HepG2 (cell line): ENCODE data around the gene KDM5B. TPM values are rescaled to one million over a fixed set of nuclear protein-coding genes. Genes with fewer than 3 reads are reported as not detected.

Experiments used
- ARNT2 ChIP-seq: sonication (generic); formaldehyde crosslinking; IDR thresholded peaks from 2 replicates; pipeline ENCODE4 v1.8.0; 2022; ENCODE audit warnings: mild to moderate bottlenecking, low read depth, missing genetic modification reagents, moderate library complexity
- ASH2L ChIP-seq: fragments of 300-600, 200-600 bp; sonication (generic); IDR thresholded peaks from 2 replicates; pipeline ENCODE4 v1.7.0; 2017; ENCODE audit warnings: low read depth, mild to moderate bottlenecking, moderate library complexity, mixed read lengths, low read length; ENCODE audit not compliant: insufficient read length
- CTCF ChIP-seq: sonication (generic); formaldehyde crosslinking; IDR thresholded peaks from 2 replicates; pipeline ENCODE4 v1.5.0; 2020; ENCODE audit warnings: mild to moderate bottlenecking, missing genetic modification reagents, moderate library complexity
- DNMT1 ChIP-seq: sonication (generic); formaldehyde crosslinking; IDR thresholded peaks from 2 replicates; pipeline ENCODE4 v1.5.1; 2020; ENCODE audit warnings: mild to moderate bottlenecking, missing genetic modification reagents
- DPF2 ChIP-seq: sonication (generic); formaldehyde crosslinking; IDR thresholded peaks from 2 replicates; pipeline ENCODE4 v1.4.0; 2020; ENCODE audit warnings: mild to moderate bottlenecking, low read depth, missing genetic modification reagents, borderline replicate concordance
- ESRRA ChIP-seq: sonication (generic); formaldehyde crosslinking; IDR thresholded peaks from 2 replicates; pipeline ENCODE4 v1.5.1; 2020; ENCODE audit warnings: mild to moderate bottlenecking, low read depth, missing genetic modification reagents
- FOXO1 ChIP-seq: sonication (generic); formaldehyde crosslinking; IDR thresholded peaks from 2 replicates; pipeline ENCODE4 v1.4.0; 2020; ENCODE audit warnings: missing genetic modification reagents
- HMGXB3 ChIP-seq: sonication (generic); formaldehyde crosslinking; IDR thresholded peaks from 2 replicates; pipeline ENCODE4 v1.4.0; 2020; ENCODE audit warnings: missing genetic modification reagents, borderline replicate concordance
- HNRNPK ChIP-seq: fragments of 200-400 bp; formaldehyde crosslinking; IDR thresholded peaks from 2 replicates; pipeline ENCODE4 v1.6.1; 2018; ENCODE audit warnings: low read length, low read depth, moderate library complexity, mild to moderate bottlenecking; ENCODE audit not compliant: poor library complexity, severe bottlenecking
- IKZF4 ChIP-seq: sonication (generic); formaldehyde crosslinking; IDR thresholded peaks from 2 replicates; pipeline ENCODE4 v1.5.1; 2020; ENCODE audit warnings: borderline replicate concordance, mild to moderate bottlenecking, low read depth, missing genetic modification reagents; ENCODE audit errors: not compliant biosample characterization
- KAT8 ChIP-seq: IDR thresholded peaks from 2 replicates; pipeline ENCODE4 v1.6.1; 2016; ENCODE audit warnings: missing genetic modification reagents, missing compliant biosample characterization
- MXI1 ChIP-seq: IDR thresholded peaks from 3 replicates; pipeline ENCODE4 v1.6.1; 2012; ENCODE audit warnings: low read depth, low read length, inconsistent platforms, borderline replicate concordance
- NFE2 ChIP-seq: sonication (generic); formaldehyde crosslinking; IDR thresholded peaks from 2 replicates; pipeline ENCODE4 v1.4.0; 2020; ENCODE audit warnings: missing genetic modification reagents
- NFRKB ChIP-seq: fragments of 450-650 bp; IDR thresholded peaks from 2 replicates; pipeline ENCODE4 v1.6.1; 2017
- POLR2AphosphoS5 ChIP-seq: IDR thresholded peaks from 2 replicates; pipeline ENCODE4 v1.6.1; 2012; ENCODE audit warnings: low read depth, low read length
- RFX5 ChIP-seq: IDR thresholded peaks from 2 replicates; pipeline ENCODE4 v1.6.1; 2011; ENCODE audit warnings: low read depth, low read length, improper control_type of control experiment
- SMAD1 ChIP-seq: sonication (generic); formaldehyde crosslinking; IDR thresholded peaks from 2 replicates; pipeline ENCODE4 v1.4.0; 2020; ENCODE audit warnings: missing genetic modification reagents, low read depth, mild to moderate bottlenecking, borderline replicate concordance
- TOPORS ChIP-seq: sonication (generic); formaldehyde crosslinking; IDR thresholded peaks from 2 replicates; pipeline ENCODE4 v1.8.0; 2023; ENCODE audit warnings: mild to moderate bottlenecking, missing genetic modification reagents
- ZBTB42 ChIP-seq: sonication (generic); formaldehyde crosslinking; IDR thresholded peaks from 2 replicates; pipeline ENCODE4 v1.5.0; 2020; ENCODE audit warnings: mild to moderate bottlenecking, missing genetic modification reagents
- ZBTB7B ChIP-seq: sonication (generic); formaldehyde crosslinking; IDR thresholded peaks from 2 replicates; pipeline ENCODE4 v1.4.0; 2020; ENCODE audit warnings: missing genetic modification reagents
- ZFYVE20 ChIP-seq: sonication (generic); formaldehyde crosslinking; IDR thresholded peaks from 2 replicates; pipeline ENCODE4 v1.8.0; 2023; ENCODE audit warnings: low read depth, mild to moderate bottlenecking, moderate library complexity, missing genetic modification reagents, borderline replicate concordance
- ZNF556 ChIP-seq: sonication (generic); formaldehyde crosslinking; IDR thresholded peaks from 2 replicates; pipeline ENCODE4 v1.4.0; 2020; ENCODE audit warnings: mild to moderate bottlenecking, missing genetic modification reagents, borderline replicate concordance
- ZNF724P ChIP-seq: sonication (generic); formaldehyde crosslinking; IDR thresholded peaks from 2 replicates; pipeline ENCODE4 v1.8.0; 2022; ENCODE audit warnings: missing genetic modification reagents, borderline replicate concordance
- ZNF777 ChIP-seq: sonication (generic); formaldehyde crosslinking; IDR thresholded peaks from 2 replicates; pipeline ENCODE4 v1.4.0; 2020; ENCODE audit warnings: missing genetic modification reagents
- ZSCAN9 ChIP-seq: IDR thresholded peaks from 2 replicates; pipeline ENCODE4 v1.6.1; 2016; ENCODE audit warnings: borderline replicate concordance
- polyA plus RNA-seq, 8 experiments: library from polyadenylated mRNA; depleted of rRNA in 3 of 8; stranded (reverse) in 7 of 8; unstranded in 1 of 8; fragments of >200 nt; fragmentation: Illumina TruSeq in 4 of 8; extraction: Trizol in 4 of 8; gene quantifications; 2 replicates each; pipeline versions ENCODE4 v1.2.1 to v1.2.3, GENCODE V29; 2011 to 2016; ENCODE audit warnings: low read depth in 4 of 8, missing spikeins in 1 of 8, mixed read lengths in 1 of 8; ENCODE audit not compliant: insufficient read depth in 1 of 8
- total RNA-seq, 5 experiments: library from RNA; depleted of rRNA; stranded (reverse); fragments of >200 nt; fragmentation: Illumina TruSeq; extraction: Trizol; gene quantifications; 2 replicates each; pipeline ENCODE4 v1.2.3, GENCODE V29; 2016; ENCODE audit warnings: low read depth in 1 of 5

Gene KDM5B
- total and polyA plus RNA-seq, 2 of the 13 experiments (the other 11 are each of a cell fraction or from before 2014, with no cell fraction given) = 34.2 to 35.4 TPM

GRCh38 chr1:202807926-202808757 lies at the start of gene KDM5B (continued):
- TF ChIP-seq IKZF4 (CRISPR knock-in tag) (no peak), POLR2AphosphoS5 (peak; percentile 97), TOPORS (no peak), FOXO1 (CRISPR knock-in tag) (peak; percentile 79), RFX5 (no peak), ARNT2 (CRISPR knock-in tag) (peak; percentile 64; the same call in 1 of the 2 replicates), ASH2L (peak; percentile 43), ESRRA (CRISPR knock-in tag) (peak; percentile 21; the same call in 1 of the 2 replicates), ZFYVE20 (no peak; the same call in 1 of the 2 replicates), DNMT1 (CRISPR knock-in tag) (no peak), KAT8 (CRISPR knock-in tag) (peak; percentile 88), DPF2 (no peak), NFE2 (no peak), HMGXB3 (CRISPR knock-in tag) (peak; percentile 82), ZNF556 (peak; percentile 73; the same call in 1 of the 2 replicates), NFRKB (no peak), ZNF777 (CRISPR knock-in tag) (peak; percentile 83), HNRNPK (peak; percentile 74), CTCF (CRISPR knock-in tag) (no peak), MXI1 (peak; percentile 63; the same call in 1 of the 3 replicates), ZBTB42 (CRISPR knock-in tag) (0 out of 2 replicates have a peak, but pooled peaks have one; percentile 77), ZSCAN9 (CRISPR knock-in tag) (peak; percentile 76), ZBTB7B (CRISPR knock-in tag) (peak; percentile 71), SMAD1 (CRISPR knock-in tag) (no peak), ZNF724P (CRISPR knock-in tag) (peak; percentile 45; the same call in 1 of the 2 replicates)
